HG03139 (cell line): ENCODE results near the gene DISC1.
"Not testable (repeated sequence)": the region's sequence is repeated elsewhere in the genome, so short reads cannot be mapped to it uniquely, and the experiment has no call there.

Source experiments
- ATAC-seq: cut with Tn5 transposase; IDR thresholded peaks from one replicate; pipeline ENCODE4 v1.9.1; 2021; ENCODE audit not compliant: unreplicated experiment

DISC1 gene

GRCh38 chr1:231666937-231667608, 40.5 kb downstream of the DISC1 start:
- ATAC-seq: no peak

GRCh38 chr1:231667896-231668506, 41.4 kb downstream of the DISC1 start:
- no peak for ATAC-seq

GRCh38 chr1:231668826-231669225, 42.2 kb downstream of the DISC1 start:
- no peak for ATAC-seq

- ATAC-seq: not testable (repeated sequence)
Measured at GRCh38 chr1:231669864-231670621, 43.5 kb downstream of the DISC1 start.

GRCh38 chr1:231670755-231671154, 44.2 kb downstream of the DISC1 start:
- ATAC-seq: no peak

- no peak for ATAC-seq
Measured at GRCh38 chr1:231674575-231674974, 48.0 kb downstream of the DISC1 start.

GRCh38 chr1:231676487-231676886, 49.9 kb downstream of the DISC1 start:
- no peak for ATAC-seq

GRCh38 chr1:231677442-231677841, 50.9 kb downstream of the DISC1 start:
- no peak for ATAC-seq

- no peak for ATAC-seq
Measured at GRCh38 chr1:231678011-231678432, 51.4 kb downstream of the DISC1 start.

GRCh38 chr1:231679109-231679508, 52.5 kb downstream of the DISC1 start:
- no peak for ATAC-seq

- ATAC-seq: no peak
Measured at GRCh38 chr1:231681006-231681405, 54.4 kb downstream of the DISC1 start.

- ATAC-seq: no peak
Measured at GRCh38 chr1:231682779-231683178, 56.2 kb downstream of the DISC1 start.

GRCh38 chr1:231683439-231684165, 57.0 kb downstream of the DISC1 start:
- no peak for ATAC-seq

- no peak for ATAC-seq
Measured at GRCh38 chr1:231684356-231685244, 58.0 kb downstream of the DISC1 start.

GRCh38 chr1:231686384-231686783, 59.8 kb downstream of the DISC1 start:
- no peak for ATAC-seq

GRCh38 chr1:231688989-231689388, 62.4 kb downstream of the DISC1 start:
- no peak for ATAC-seq

- peak; percentile 48 for ATAC-seq
Measured at GRCh38 chr1:231690059-231690458, 63.5 kb downstream of the DISC1 start.

GRCh38 chr1:231691618-231692259, 65.1 kb downstream of the DISC1 start:
- ATAC-seq: no peak

- ATAC-seq: no peak
Measured at GRCh38 chr1:231693361-231694074, 66.9 kb downstream of the DISC1 start.
